ENCODE measurements around the gene BCKDHB.

DNA sequence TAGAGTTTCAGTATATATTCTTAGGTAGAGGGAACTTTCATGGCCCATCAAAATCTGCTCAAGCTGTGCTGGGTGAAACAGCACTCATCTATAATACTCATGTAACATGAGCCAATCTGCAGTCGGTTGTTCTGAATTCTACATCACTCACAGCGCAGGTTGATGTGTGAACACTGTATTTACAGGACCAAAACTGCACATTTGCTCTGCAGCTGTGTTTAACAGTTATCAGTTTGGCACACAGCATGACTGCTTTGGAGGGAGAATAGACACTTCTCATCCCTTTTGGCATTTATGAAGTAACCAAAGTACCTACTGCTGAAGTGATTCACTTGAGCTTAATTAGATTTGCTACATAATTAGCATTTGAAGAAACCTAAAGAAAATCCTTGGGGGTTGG lies 225.1 kb downstream of the BCKDHB start:
- TF ChIP-seq, protein P1, sequence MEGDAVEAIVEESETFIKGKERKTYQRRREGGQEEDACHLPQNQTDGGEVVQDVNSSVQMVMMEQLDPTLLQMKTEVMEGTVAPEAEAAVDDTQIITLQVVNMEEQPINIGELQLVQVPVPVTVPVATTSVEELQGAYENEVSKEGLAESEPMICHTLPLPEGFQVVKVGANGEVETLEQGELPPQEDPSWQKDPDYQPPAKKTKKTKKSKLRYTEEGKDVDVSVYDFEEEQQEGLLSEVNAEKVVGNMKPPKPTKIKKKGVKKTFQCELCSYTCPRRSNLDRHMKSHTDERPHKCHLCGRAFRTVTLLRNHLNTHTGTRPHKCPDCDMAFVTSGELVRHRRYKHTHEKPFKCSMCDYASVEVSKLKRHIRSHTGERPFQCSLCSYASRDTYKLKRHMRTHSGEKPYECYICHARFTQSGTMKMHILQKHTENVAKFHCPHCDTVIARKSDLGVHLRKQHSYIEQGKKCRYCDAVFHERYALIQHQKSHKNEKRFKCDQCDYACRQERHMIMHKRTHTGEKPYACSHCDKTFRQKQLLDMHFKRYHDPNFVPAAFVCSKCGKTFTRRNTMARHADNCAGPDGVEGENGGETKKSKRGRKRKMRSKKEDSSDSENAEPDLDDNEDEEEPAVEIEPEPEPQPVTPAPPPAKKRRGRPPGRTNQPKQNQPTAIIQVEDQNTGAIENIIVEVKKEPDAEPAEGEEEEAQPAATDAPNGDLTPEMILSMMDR (IDR thresholded peaks at IDR 0.05): no peak
- TF ChIP-seq POLR2A (IDR thresholded peaks at IDR 0.05) (no peak), POLR2AphosphoS5 (IDR thresholded peaks at IDR 0.05) (no peak)
